Bone marrow (tissue), 2 donors: Measurements from ENCODE around the gene HPN.
A peak's percentile ranks its signal among the peaks of the same experiment; 100 is the strongest.
"Not testable (repeated sequence)": the region's sequence is repeated elsewhere in the genome, so short reads cannot be mapped to it uniquely, and the experiment has no call there.

Experiments used
- DNase-seq, 2 donors: peaks; one replicate each; lab custom pipeline; 2025; lab: John Stamatoyannopoulos, UW

HPN gene

DNA sequence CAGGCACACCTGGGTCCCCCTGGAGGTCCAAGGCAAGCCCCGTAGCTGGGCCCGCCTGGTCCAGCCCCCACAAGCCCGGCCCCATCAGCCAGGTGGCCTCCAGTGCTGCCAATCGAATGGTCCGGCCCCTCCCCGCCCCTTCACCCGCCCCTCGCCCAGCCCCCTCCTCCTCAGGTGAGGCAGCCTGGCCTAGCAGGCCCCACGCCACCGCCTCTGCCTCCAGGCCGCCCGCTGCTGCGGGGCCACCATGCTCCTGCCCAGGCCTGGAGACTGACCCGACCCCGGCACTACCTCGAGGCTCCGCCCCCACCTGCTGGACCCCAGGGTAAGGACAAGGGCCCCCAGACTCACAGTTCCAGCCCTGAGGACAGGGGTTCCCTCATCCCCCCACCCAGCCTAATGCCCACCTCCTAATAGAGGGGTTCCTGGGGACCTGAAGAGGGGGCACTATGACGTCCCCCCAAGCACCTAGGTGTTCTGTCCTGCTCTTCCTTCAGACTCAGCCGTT is at the start of gene HPN:
HPN (plus strand) TSS at position 174 of the 508 bp plus-strand sequence. CDS start 786 bp downstream, outside the sequence.
- DNase-seq: no peak

GRCh38 chr19:34992582-34992981 is 48.9 kb upstream of the HPN start:
- DNase-seq: not testable (repeated sequence)

GRCh38 chr19:34994286-34994642 is 47.3 kb upstream of the HPN start:
- no peak for DNase-seq

- no peak for DNase-seq
These were observed 46.6 kb upstream of the HPN start for GRCh38 chr19:34994643-34995541.

- DNase-seq: no peak
These were observed 46.0 kb upstream of the HPN start for GRCh38 chr19:34995551-34995950.

DNA sequence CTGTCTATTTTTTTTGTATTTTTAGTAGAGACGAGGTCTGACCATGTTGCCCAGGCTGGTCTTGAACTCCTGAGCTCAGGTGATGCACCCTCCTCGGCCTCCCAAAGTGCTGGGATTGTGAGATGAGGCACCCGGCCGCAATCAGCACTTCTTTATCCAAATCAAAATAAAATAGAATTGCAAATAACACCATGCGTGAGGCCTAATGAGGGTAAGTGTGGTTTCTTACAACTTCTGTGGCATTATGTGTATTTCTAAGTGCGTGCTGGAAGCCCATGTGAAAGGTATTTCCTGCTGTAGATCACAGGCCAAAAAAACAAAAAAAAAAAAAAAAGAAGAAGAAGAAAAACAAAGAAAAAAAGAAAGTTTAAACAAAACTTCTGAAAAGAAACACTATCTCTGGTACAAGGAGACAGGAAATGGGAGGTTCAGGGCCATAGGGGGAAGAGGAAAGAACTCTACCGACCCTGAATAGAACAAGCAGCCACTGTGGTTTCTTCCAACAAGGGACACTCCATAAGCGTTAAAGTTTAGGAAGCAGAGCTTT is 44.4 kb upstream of the HPN start:
- peak in 1 of 2 donors; percentile 24 for DNase-seq

DNA sequence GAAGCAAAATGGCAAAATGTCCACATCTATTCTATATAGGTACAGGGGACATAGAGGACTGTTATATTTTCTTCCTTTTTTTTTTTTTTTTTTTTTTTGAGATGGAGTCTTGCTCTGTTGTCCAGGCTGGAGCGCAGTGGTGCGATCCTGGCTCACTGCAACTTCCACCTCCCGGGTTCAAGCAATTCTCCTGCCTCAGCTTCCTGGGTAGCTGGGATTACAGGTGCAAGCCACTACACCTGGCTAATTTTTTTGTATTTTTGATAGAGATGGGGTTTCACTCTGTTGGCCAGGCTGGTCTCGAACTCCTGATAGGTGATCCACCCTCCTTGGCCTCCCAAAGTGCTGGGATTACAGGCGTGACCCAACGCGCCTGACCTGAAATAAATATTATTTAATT is 43.3 kb upstream of the HPN start:
- not testable (repeated sequence) for DNase-seq

DNA sequence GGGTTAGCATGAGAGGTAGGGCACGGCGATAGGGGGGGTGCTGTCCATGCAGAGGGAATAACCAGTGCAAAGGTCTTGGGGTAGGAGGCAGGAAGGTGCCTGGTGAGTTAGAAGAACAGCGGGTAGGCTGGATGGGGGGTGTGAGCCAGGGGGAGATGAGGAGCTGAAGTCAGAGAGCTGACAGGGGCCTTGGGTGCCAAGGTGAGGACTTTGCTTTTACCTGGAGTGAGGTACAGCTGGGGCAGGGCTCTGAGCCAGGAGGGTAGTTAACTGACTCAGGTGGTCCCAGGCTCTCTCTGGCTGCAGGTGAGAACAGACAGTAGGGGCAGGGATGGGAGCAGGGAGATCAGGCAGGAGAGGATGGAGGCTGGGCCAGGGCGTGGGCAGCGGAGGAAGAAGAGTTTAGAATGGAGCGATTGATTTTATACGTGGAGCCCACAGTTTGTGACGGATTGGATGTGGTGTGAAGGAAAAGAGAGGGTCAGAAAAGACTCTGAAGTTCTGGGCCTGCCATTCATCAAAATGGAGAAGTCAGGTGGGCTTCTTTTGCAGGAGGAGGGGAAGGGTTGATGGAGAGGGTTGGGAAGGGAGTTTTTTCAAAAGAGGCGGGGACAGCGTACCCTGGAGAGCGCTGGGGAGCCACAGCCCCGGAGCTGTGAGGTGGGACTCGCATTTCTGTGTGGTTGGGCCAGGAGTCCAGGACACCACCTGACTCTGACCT is 42.6 kb upstream of the HPN start:
- DNase-seq: no peak

DNA sequence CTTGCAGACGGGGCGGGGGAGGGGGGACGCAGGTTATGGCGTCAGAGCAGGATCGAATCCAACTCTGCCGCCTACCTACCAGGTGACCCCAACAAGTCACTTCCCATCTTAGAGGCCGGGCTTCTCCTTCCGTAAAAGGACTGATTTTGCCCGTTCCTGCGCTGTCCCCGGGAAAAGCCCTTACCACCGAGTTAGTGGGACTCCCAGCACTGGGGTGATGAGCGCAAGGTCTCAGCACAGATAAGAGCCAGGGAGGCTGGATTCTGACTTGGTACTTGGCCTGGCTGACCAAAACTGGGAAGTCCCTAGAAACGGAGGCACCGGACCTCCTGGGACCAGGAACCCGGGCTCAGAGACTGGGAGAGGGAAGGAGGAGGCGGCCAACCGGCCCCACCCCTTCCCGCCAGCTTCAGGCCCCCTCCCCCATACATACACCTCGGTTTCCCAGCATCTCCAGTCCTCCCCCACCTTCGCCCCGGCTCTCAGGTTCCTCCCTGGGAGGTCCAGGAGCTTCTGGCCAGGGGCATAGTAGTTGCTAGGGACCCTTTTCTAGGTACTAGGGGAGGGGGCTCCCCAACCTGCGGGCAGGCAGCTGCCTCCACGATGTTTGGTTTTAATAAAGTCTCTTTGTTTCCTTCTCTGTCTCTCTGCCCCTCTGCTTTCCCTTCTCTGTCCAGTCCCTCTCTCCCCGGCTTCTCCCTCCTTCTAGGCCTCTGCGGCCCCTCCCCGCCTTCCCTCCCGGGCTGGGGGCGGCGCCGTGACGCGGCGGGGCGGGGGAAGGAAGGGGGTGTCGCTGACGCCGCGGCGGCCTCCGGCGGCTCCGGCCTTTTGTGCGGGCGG is 41.8 kb upstream of the HPN start, which contains the start of gene GRAMD1A:
GRAMD1A (plus strand) TSS at position 826 of the 840 bp plus-strand sequence. CDS start 156 bp downstream, outside the sequence.
- peak; percentile 48 to 65 for DNase-seq

- no peak for DNase-seq
These were observed 41.2 kb upstream of the HPN start for GRCh38 chr19:35000338-35000646.

DNA sequence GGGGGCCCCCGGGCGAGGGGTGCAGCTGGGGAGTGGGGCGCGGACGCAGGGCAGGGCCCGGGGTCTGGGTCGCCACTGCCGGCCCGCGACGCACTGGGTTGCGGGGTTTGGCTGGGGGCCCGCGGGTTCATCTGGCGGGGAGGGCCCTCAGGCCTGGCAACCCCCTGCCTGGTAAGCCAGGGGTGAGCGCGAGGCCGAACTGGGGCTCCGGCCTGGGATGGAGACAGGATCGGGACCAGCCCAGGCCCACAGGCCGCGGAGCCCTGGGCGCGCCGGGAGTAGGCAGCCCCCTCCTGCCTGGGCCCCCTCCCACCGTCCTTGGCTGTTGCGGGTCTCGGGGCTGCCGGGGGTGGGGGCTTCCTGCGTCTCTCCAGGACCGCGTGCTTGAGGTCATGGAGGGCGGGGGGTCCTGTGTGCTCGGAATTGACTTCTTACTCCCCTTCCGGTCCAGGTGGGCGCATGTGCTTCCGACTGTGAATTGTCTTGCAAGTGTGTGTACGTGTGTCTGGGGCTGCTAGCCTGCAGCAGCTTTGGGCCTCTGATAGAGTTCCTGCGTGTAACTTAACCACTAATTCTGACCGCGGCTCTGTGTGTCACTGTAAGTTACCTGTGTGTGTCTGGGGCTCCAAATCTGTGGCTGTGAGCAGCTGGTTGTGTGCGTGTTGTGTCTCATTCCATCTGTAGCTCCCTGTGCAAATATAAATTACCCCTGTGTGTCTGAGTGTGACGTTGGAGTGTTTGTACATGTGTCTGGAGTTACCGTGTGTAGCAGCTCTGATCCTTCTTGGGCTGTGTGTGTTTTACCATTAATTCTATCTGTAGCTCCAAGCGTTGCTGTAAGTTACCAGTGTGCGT is 40.6 kb upstream of the HPN start:
- DNase-seq: peak in 1 of 2 donors; percentile 20

DNA sequence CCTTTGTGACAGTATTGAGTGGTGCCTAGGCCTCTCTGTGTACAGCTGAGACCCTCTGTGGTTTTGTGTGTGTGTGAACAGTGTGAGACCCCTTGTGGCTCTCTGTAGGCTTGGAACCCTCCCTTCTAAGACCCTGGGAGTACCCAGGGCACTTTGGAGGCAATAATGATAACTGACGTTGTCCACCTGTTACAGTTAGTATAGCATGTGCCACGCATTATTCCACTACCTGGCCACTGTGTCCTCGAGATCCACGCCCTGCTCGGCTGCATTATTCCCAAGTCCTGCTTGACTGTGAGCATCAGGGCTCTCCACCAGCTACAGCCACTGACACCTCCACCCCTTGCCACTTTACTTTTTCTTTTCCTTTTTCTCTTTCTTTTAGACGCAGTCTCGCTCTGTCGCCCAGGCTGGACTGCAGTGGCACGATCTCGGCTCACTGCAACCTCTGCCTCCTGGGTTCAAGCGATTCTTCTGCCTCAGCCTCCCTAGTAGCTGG is 39.4 kb upstream of the HPN start:
- DNase-seq: no peak

DNA sequence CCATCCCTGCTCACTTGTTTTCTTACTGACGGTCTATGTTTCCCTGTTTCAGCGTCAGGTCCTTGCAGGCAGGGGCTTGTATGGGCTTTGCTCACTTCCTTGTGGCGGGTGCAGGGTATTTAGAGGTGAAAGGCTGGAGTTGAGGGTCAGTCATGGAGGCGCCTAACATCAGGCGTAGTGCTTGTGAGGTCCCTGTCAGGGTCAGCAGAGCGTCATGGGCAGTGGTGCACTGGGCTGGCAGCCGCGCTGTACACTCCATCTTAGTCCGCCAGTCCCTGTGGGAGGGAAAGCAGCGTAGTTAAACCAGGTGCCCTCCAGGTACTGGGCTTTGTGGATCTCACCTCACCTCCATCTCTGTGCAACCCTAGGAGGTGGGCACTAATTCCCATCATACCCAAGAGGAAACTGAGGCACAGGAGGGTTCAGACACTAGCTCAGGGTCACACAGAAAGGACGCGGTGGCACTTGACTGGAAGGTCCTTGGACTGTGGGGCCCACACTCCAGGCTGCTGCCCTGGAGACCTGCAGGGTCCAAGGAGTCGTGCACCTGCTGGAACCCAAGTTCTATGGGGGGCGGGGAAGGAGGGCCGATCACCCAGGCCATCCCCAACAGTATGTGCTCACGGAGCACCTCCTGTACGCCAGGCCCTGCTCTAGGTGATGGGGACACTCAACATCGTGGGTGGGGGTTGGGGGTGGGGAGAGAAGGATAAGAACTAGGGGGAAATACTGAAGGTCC is 36.8 kb upstream of the HPN start:
- no peak for DNase-seq

DNA sequence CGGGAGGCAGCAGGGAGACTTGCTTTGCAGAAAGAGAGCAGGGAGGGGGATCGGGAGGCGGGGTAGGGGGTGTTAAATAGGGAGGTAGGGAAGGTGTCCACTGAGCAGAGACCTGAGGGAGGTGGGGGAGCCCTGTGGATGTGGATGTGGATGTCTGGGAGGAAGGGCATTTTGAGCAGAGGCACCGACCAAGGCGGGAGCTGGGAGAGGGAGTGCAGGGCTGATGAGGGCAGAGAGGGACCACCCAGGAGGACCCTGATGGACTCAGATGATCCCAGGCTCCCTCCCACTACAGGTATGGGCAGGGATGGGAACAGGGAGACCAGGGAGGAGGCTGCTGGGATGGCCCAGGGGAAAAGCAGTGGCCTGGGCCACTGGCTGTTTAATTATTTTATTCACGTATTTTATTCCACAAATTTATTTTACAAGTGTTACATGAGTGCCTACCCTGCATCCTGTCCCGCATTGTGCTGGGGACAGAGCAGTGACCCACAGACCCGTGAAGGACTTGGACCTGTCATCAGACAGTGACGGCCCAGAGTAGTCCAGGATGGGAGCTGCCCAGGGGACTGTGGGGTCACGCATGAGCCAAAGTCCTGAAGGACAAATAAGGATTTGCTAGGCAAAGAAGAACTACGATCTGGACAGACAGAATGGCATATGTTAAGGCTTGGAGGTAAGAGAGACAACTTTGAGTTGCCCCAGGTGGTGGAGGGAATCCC is 36.1 kb upstream of the HPN start:
- DNase-seq: no peak

DNA sequence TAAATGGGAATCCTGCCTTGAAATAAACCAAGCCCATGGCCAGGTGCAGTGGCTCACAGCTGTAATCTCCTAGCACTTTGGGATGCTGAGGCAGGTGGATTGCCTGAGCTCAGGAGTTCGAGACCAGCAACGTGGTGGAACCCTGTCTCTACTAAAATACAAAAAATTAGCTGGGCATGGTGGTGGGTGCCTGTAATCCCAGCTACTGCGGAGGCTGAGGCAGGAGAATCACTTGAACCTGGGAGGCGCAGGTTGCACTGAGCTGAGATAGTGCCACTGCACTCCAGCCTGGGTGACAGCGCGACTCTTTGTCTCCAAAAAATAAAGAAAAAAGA is 35.5 kb upstream of the HPN start:
- not testable (repeated sequence) for DNase-seq

- DNase-seq: no peak
These were observed 35.1 kb upstream of the HPN start for GRCh38 chr19:35006342-35006998.

GRCh38 chr19:35006999-35007365 is 34.5 kb upstream of the HPN start:
- no peak for DNase-seq

DNA sequence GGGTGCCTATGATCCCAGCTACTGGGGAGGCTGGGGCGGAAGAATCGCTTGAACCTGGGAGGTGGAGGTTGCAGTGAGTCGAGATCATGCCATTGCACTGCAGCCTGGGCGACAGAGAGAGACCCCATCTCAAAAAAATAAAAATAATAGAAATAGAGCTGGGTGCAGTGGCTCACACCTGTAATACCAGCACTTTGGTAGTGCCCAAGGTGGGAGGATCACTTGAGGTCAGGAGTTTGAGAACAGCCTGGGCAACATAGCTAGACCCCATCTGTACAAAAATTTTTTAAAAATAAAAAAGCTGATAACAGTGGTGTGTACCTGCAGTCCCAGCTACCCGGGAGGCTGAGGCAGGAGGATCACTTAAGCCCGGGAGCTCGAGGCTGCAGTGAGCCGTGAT is 34.1 kb upstream of the HPN start:
- DNase-seq: not testable (repeated sequence)

DNA sequence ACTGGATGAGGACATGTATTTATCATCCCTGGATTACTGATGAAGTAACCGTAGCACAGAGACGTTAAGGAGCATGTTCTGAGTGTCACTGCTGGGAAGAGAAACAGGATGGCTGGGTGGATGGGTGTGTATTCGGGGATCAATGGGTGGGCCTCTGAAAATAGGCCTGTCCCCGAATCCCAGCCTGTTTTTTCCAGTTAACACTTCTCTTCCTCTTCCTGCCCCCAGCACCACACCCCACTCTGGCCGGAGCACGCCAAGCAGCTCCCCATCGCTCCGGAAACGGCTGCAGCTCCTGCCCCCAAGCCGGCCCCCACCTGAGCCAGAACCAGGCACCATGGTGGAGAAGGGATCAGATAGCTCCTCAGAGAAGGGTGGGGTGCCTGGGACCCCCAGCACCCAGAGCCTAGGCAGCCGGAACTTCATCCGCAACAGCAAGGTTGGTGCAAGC is 32.6 kb upstream of the HPN start:
- DNase-seq: no peak
